NCI-H128 (cell line): ENCODE measurements around the gene ZC3H7B.

Experiments
- DNase-seq: peaks from one replicate; lab custom pipeline; 2025; ENCODE audit not compliant: unreplicated experiment; lab: John Stamatoyannopoulos, UW

ZC3H7B gene

GRCh38 chr22:41354979-41355378, 53.7 kb downstream of the ZC3H7B start:
- no peak for DNase-seq

GRCh38 chr22:41355895-41356294, 54.6 kb downstream of the ZC3H7B start:
- no peak for DNase-seq

- DNase-seq: no peak
These were observed 55.2 kb downstream of the ZC3H7B start for GRCh38 chr22:41356430-41357028.

GRCh38 chr22:41357191-41357590, 55.9 kb downstream of the ZC3H7B start:
- no peak for DNase-seq

- DNase-seq: no peak
These were observed 57.6 kb downstream of the ZC3H7B start for GRCh38 chr22:41358927-41359326.

- DNase-seq: no peak
These were observed 58.1 kb downstream of the ZC3H7B start for GRCh38 chr22:41359376-41359775.

GRCh38 chr22:41360126-41360525, 58.8 kb downstream of the ZC3H7B start:
- DNase-seq: no peak

- DNase-seq: no peak
These were observed 60.5 kb downstream of the ZC3H7B start for GRCh38 chr22:41361716-41362310.

GRCh38 chr22:41362615-41363014, 61.3 kb downstream of the ZC3H7B start:
- no peak for DNase-seq

GRCh38 chr22:41364233-41364632, 62.9 kb downstream of the ZC3H7B start:
- no peak for DNase-seq

GRCh38 chr22:41364955-41365354, 63.6 kb downstream of the ZC3H7B start:
- DNase-seq: no peak

GRCh38 chr22:41365425-41365824, 64.1 kb downstream of the ZC3H7B start:
- no peak for DNase-seq

GRCh38 chr22:41366323-41367029, 65.2 kb downstream of the ZC3H7B start:
- DNase-seq: no peak

- peak; percentile 26 for DNase-seq
These were observed 65.8 kb downstream of the ZC3H7B start for GRCh38 chr22:41367039-41367679.

- DNase-seq: no peak
These were observed 66.6 kb downstream of the ZC3H7B start for GRCh38 chr22:41367680-41368542.

GRCh38 chr22:41368543-41369423, 67.5 kb downstream of the ZC3H7B start:
- DNase-seq: no peak

GRCh38 chr22:41369424-41369745, 68.1 kb downstream of the ZC3H7B start:
- no peak for DNase-seq

- no peak for DNase-seq
These were observed 68.5 kb downstream of the ZC3H7B start for GRCh38 chr22:41369837-41370236.

GRCh38 chr22:41377846-41378245, 76.5 kb downstream of the ZC3H7B start:
- DNase-seq: no peak

GRCh38 chr22:41380993-41381328, 79.6 kb downstream of the ZC3H7B start:
- no peak for DNase-seq
